ENCODE results near the gene RNU2-63P.
"Not testable (repeated sequence)": the region's sequence is repeated elsewhere in the genome, so short reads cannot be mapped to it uniquely, and the experiment has no call there.

Gene RNU2-63P

GRCh38 chr2:88016086-88016959 lies at the start of gene RNU2-63P:
Gene RNU2-63P, minus strand, starts transcription at chr2:88016547.
- peak; percentile 99 for DNase-seq

- no peak for DNase-seq
Measured at GRCh38 chr2:88061295-88061694, 44.9 kb upstream of the RNU2-63P start.

- no peak for DNase-seq
Measured at GRCh38 chr2:88060907-88061275, 44.5 kb upstream of the RNU2-63P start.

GRCh38 chr2:88059979-88060906 lies 43.9 kb upstream of the RNU2-63P start:
- DNase-seq: peak; percentile 15

GRCh38 chr2:88058191-88058590 lies 41.8 kb upstream of the RNU2-63P start:
- DNase-seq: no peak

GRCh38 chr2:88057437-88057844 lies 41.1 kb upstream of the RNU2-63P start:
- DNase-seq: no peak

GRCh38 chr2:88055371-88056128 lies 39.2 kb upstream of the RNU2-63P start, which contains the start of gene KRCC1:
Gene KRCC1, minus strand, starts transcription at chr2:88055783. Its CDS starts 27,220 bp downstream, at chr2:88028563.
- DNase-seq: peak; percentile 81

GRCh38 chr2:88054782-88055370 lies 38.5 kb upstream of the RNU2-63P start:
- no peak for DNase-seq

- no peak for DNase-seq
Measured at GRCh38 chr2:88053934-88054781, 37.8 kb upstream of the RNU2-63P start.

GRCh38 chr2:88053296-88053695 lies 36.9 kb upstream of the RNU2-63P start:
- DNase-seq: no peak

GRCh38 chr2:88051792-88052191 lies 35.4 kb upstream of the RNU2-63P start:
- DNase-seq: no peak

GRCh38 chr2:88049622-88050021 lies 33.3 kb upstream of the RNU2-63P start:
- no peak for DNase-seq

GRCh38 chr2:88048541-88048940 lies 32.2 kb upstream of the RNU2-63P start:
- DNase-seq: no peak

- not testable (repeated sequence) for DNase-seq
Measured at GRCh38 chr2:88045561-88045960, 29.2 kb upstream of the RNU2-63P start.

- no peak for DNase-seq
Measured at GRCh38 chr2:88042476-88042875, 26.1 kb upstream of the RNU2-63P start.

- no peak for DNase-seq
Measured at GRCh38 chr2:88038263-88039105, 22.1 kb upstream of the RNU2-63P start.

GRCh38 chr2:88036606-88037005 lies 20.3 kb upstream of the RNU2-63P start:
- DNase-seq: no peak

GRCh38 chr2:88036182-88036581 lies 19.8 kb upstream of the RNU2-63P start:
- no peak for DNase-seq

GRCh38 chr2:88032070-88032702 lies 15.8 kb upstream of the RNU2-63P start:
- no peak for DNase-seq

- no peak for DNase-seq
Measured at GRCh38 chr2:88028931-88029330, 12.6 kb upstream of the RNU2-63P start.

Data from DMS 273 treated with DMSO at 0.1 percent for 48 hours (cell line).